H1 (cell line): ENCODE measurements around the gene ZNF442. TPM values are rescaled to one million over a fixed set of nuclear protein-coding genes. Genes with fewer than 3 reads are reported as not detected.

Experiments
- CTCF ChIA-PET: fragments of 300-600 bp; sonication (Branson Sonifier 250); formaldehyde crosslinking; loops from one replicate; lab custom pipeline; 2021; ENCODE audit not compliant: partially characterized antibody; lab: Charles Lee
- POLR2A ChIA-PET: fragments of 300-600 bp; sonication (Branson Sonifier 250); formaldehyde crosslinking; loops from one replicate; lab custom pipeline; 2021; ENCODE audit warnings: inconsistent platforms; ENCODE audit not compliant: partially characterized antibody; lab: Charles Lee
- DNase-seq, 2 experiments: peaks; one replicate each; pipeline versions ENCODE4 v3.0.0 to v3.0.0-alpha.2; 2010 to 2022; ENCODE audit warnings: low spot score in 2 of 2, low read depth in 1 of 2, mixed read lengths in 1 of 2
- FAIRE-seq: peaks from 2 replicates; lab custom pipeline; 2011; peaks lifted over from hg19 to GRCh38; lab: Jason Lieb, UNC
- H2AFZ ChIP-seq: 2 replicates; pipeline ENCODE4 v1.8.1; 2012; ENCODE audit warnings: low read length, inconsistent platforms
- H2AK5ac ChIP-seq: 2 replicates; pipeline ENCODE4 v1.6.1; 2013; ENCODE audit warnings: low read depth, low read length
- H2BK120ac ChIP-seq: replicated peaks from 2 replicates; pipeline ENCODE3; 2013; ENCODE audit warnings: low read depth, low read length, inconsistent platforms
- H2BK12ac ChIP-seq: 2 replicates; pipeline ENCODE4 v1.6.1; 2013; ENCODE audit warnings: low read depth, low read length
- H2BK15ac ChIP-seq: 2 replicates; pipeline ENCODE4 v1.6.1; 2013; ENCODE audit warnings: low read length
- H2BK20ac ChIP-seq: 2 replicates; pipeline ENCODE4 v1.6.1; 2013; ENCODE audit warnings: low read length
- H2BK5ac ChIP-seq: 2 replicates; pipeline ENCODE4 v1.6.1; 2013; ENCODE audit warnings: low read depth, low read length
- H3K14ac ChIP-seq: 2 replicates; pipeline ENCODE4 v1.6.1; 2013; ENCODE audit warnings: inconsistent platforms; ENCODE audit not compliant: insufficient read length
- H3K18ac ChIP-seq: 2 replicates; pipeline ENCODE4 v1.6.1; 2013; ENCODE audit warnings: low read length; ENCODE audit errors: extremely low read depth
- H3K23ac ChIP-seq: 2 replicates; pipeline ENCODE4 v1.6.1; 2013; ENCODE audit warnings: inconsistent platforms; ENCODE audit not compliant: insufficient read length
- H3K23me2 ChIP-seq: 2 replicates; pipeline ENCODE4 v1.6.1; 2013; ENCODE audit warnings: low read depth, low read length
- H3K27ac ChIP-seq: 2 replicates; pipeline ENCODE4 v1.6.1; 2011; ENCODE audit warnings: low read depth, low read length, inconsistent platforms
- H3K27me3 ChIP-seq, 4 experiments: replicated peaks in 1 of 4; 1 replicate in 1 of 4; 2 replicates in 3 of 4; pipeline versions ENCODE4 v1.6.1 to v1.8.1; 2011 to 2013; ENCODE audit warnings: low read length in 3 of 4, mild to moderate bottlenecking in 3 of 4, inconsistent platforms in 2 of 4, mixed read lengths in 2 of 4, moderate library complexity in 1 of 4; ENCODE audit not compliant: control insufficient read depth in 3 of 4, insufficient read depth in 3 of 4; ENCODE audit errors: extremely low read depth in 1 of 4
- H3K36me3 ChIP-seq, 4 experiments: 2 replicates each; pipeline versions ENCODE4 v1.6.1 to v1.8.1; 2011 to 2013; ENCODE audit warnings: mild to moderate bottlenecking in 4 of 4, low read length in 3 of 4, moderate library complexity in 2 of 4, control low read depth in 1 of 4, inconsistent platforms in 1 of 4; ENCODE audit not compliant: insufficient read depth in 4 of 4, control insufficient read depth in 2 of 4
- H3K4ac ChIP-seq: replicated peaks from 2 replicates; pipeline ENCODE3; 2013; ENCODE audit warnings: low read length, low read depth, mixed read lengths, inconsistent platforms; ENCODE audit not compliant: insufficient read length
- H3K4me1 ChIP-seq, 4 experiments: replicated peaks in 1 of 4; 1 replicate in 1 of 4; 2 replicates in 3 of 4; pipeline versions ENCODE4 v1.6.1 to v1.8.1; 2011 to 2013; ENCODE audit warnings: low read length in 3 of 4, inconsistent platforms in 2 of 4, mixed read lengths in 1 of 4; ENCODE audit not compliant: insufficient read depth in 4 of 4, control insufficient read depth in 3 of 4
- H3K4me2 ChIP-seq, 2 experiments: 2 replicates each; pipeline versions ENCODE4 v1.6.1 to v1.8.1; 2011 to 2013; ENCODE audit warnings: low read depth in 2 of 2, low read length in 2 of 2, control low read depth in 1 of 2, inconsistent platforms in 1 of 2, mild to moderate bottlenecking in 1 of 2; ENCODE audit not compliant: insufficient read depth in 1 of 2
- H3K4me3 ChIP-seq, 4 experiments: fragments of 200-600, 300-600 bp in 1 of 4; sonication (generic), shearing (Covaris generic), sonication (Bioruptor Twin) in 1 of 4; 2 replicates each; pipeline versions ENCODE4 v1.5.1 to v1.8.1; 2011 to 2016; ENCODE audit warnings: low read length in 4 of 4, low read depth in 3 of 4, control low read depth in 2 of 4, inconsistent platforms in 2 of 4, mild to moderate bottlenecking in 2 of 4, mixed read lengths in 1 of 4, moderate library complexity in 1 of 4; ENCODE audit not compliant: insufficient read depth in 2 of 4; ENCODE audit errors: extremely low read depth in 1 of 4
- H3K56ac ChIP-seq: replicated peaks from 2 replicates; pipeline ENCODE3; 2013; ENCODE audit warnings: low read depth, mild to moderate bottlenecking, mixed read lengths, low read length, inconsistent platforms; ENCODE audit not compliant: insufficient read length
- H3K79me1 ChIP-seq: 2 replicates; pipeline ENCODE4 v1.6.1; 2013; ENCODE audit warnings: low read depth, low read length, control low read depth
- H3K79me2 ChIP-seq, 2 experiments: 2 replicates each; pipeline versions ENCODE4 v1.6.1 to v1.8.1; 2012 to 2013; ENCODE audit warnings: low read length in 2 of 2, mild to moderate bottlenecking in 2 of 2, inconsistent platforms in 1 of 2; ENCODE audit not compliant: insufficient read depth in 2 of 2, control insufficient read depth in 1 of 2
- H3K9ac ChIP-seq, 4 experiments: replicated peaks in 1 of 4; 1 replicate in 1 of 4; 2 replicates in 3 of 4; pipeline versions ENCODE4 v1.6.1 to v1.8.1; 2011 to 2013; ENCODE audit warnings: low read depth in 3 of 4, low read length in 3 of 4, control low read depth in 2 of 4, mild to moderate bottlenecking in 2 of 4, moderate library complexity in 2 of 4, inconsistent platforms in 1 of 4; ENCODE audit errors: extremely low read depth in 1 of 4
- H3K9me3 ChIP-seq, 2 experiments: 2 replicates each; pipeline versions ENCODE4 v1.6.1 to v1.8.1; 2012 to 2013; ENCODE audit warnings: mild to moderate bottlenecking in 2 of 2, moderate library complexity in 2 of 2, control low read depth in 1 of 2, inconsistent platforms in 1 of 2, low read depth in 1 of 2, low read length in 1 of 2, mixed read lengths in 1 of 2; ENCODE audit not compliant: insufficient read depth in 2 of 2
- H4K20me1 ChIP-seq, 2 experiments: replicated peaks in 1 of 2; 2 replicates each; pipeline versions ENCODE3 to v1.8.1; 2011 to 2013; ENCODE audit warnings: inconsistent platforms in 2 of 2, low read length in 2 of 2, mild to moderate bottlenecking in 1 of 2; ENCODE audit not compliant: insufficient read depth in 2 of 2, control insufficient read depth in 1 of 2
- H4K5ac ChIP-seq: 2 replicates; pipeline ENCODE4 v1.6.1; 2013; ENCODE audit warnings: low read length, low read depth, mixed read lengths, inconsistent platforms; ENCODE audit not compliant: insufficient read length
- H4K8ac ChIP-seq: 2 replicates; pipeline ENCODE4 v1.8.0; 2013; ENCODE audit warnings: mild to moderate bottlenecking, moderate library complexity, low read length, inconsistent platforms; ENCODE audit not compliant: insufficient read depth; ENCODE audit errors: extremely low read depth
- H4K91ac ChIP-seq: replicated peaks from 2 replicates; pipeline ENCODE3; 2013; ENCODE audit warnings: low read length, mixed read lengths, inconsistent platforms; ENCODE audit not compliant: insufficient read length
- BRCA1 ChIP-seq: IDR thresholded peaks from 2 replicates; pipeline ENCODE4 v1.6.1; 2012; ENCODE audit warnings: low read depth, low read length, improper control_type of control experiment
- GTF2F1 ChIP-seq: IDR thresholded peaks from 2 replicates; pipeline ENCODE4 v1.6.1; 2012; ENCODE audit warnings: low read depth, low read length, improper control_type of control experiment, borderline replicate concordance
- POLR2A ChIP-seq, 2 experiments: IDR thresholded peaks; 1 replicate in 1 of 2; 2 replicates in 1 of 2; pipeline ENCODE4 v1.6.1; 2011; ENCODE audit warnings: low read depth in 2 of 2, low read length in 2 of 2, mild to moderate bottlenecking in 2 of 2; ENCODE audit errors: control extremely low read depth in 1 of 2
- WGBS, 2 experiments: shearing (Covaris generic) in 1 of 2; methylation state at CpG; one replicate each; pipeline versions ENCODE4 v1.1.6 to v1.1.7; 2013 to 2015; ENCODE audit warnings: low lambda C conversion rate in 2 of 2, mixed read lengths in 2 of 2, inconsistent platforms in 1 of 2, low coverage in 1 of 2, missing lambda C conversion rate in 1 of 2; ENCODE audit not compliant: insufficient replicate concordance in 2 of 2, insufficient coverage in 1 of 2, insufficient read length in 1 of 2; ENCODE audit errors: extremely low coverage in 1 of 2, missing lambda C conversion rate in 1 of 2; 5-methylcytosine and 5-hydroxymethylcytosine counted together
- polyA plus RNA-seq, 7 experiments: library from polyadenylated mRNA; depleted of rRNA in 3 of 7; stranded (reverse) in 5 of 7; unstranded in 2 of 7; fragments of >200 nt in 5 of 7; fragments of 200-250 nt in 2 of 7; gene quantifications; 1 replicate in 5 of 7; 2 replicates in 1 of 7; 4 replicates in 1 of 7; pipeline versions ENCODE4 v1.2.1 to v1.2.3, GENCODE V29; 2011 to 2013; ENCODE audit warnings: missing spikeins in 2 of 7, mixed read lengths in 2 of 7
- total RNA-seq: library from RNA; stranded (reverse); fragmentation: NEBNext Ultra II Directional; extraction: Animal tissue kit (Norgen Biotek cat#: 25700); gene quantifications from 2 replicates; pipeline ENCODE4 v1.2.1, GENCODE V29; 2021
- TF ChIP-seq, protein P1 (sequence below): IDR thresholded peaks from 2 replicates; pipeline ENCODE4 v1.6.1; 2012; ENCODE audit warnings: inconsistent platforms

Gene ZNF442
- total and polyA plus RNA-seq, 2 of the 8 experiments (the other 6 are each of a cell fraction or from before 2014, with no cell fraction given), result 0.60 to 2.4 TPM

GRCh38 chr19:12345197-12345596, 20.3 kb downstream of the ZNF442 start:
- Histone ChIP-seq H4K5ac (no peak overlapping the region), H3K36me3 (peaks cover 0 to 11% (median 0%) of the 10 kb centered on the region in 4 experiments; a peak in 4 of 8 replicates), H3K79me1 (no peaks in the 10 kb centered on the region), H2BK20ac (no peak overlapping the region), H2BK120ac (no peak overlapping the region), H3K9me3 (peaks cover 35 to 38% of the 10 kb centered on the region in 2 experiments), H3K4me1 (no peaks in the 10 kb centered on the region), H3K56ac (no peak overlapping the region), H3K18ac (no peak overlapping the region), H4K8ac (no peak overlapping the region), H4K20me1 (no peaks in the 10 kb centered on the region), H2BK5ac (no peak overlapping the region), H3K4me2 (no peak overlapping the region), H3K9ac (no peak overlapping the region), H3K27ac (no peak overlapping the region), H3K23ac (no peak overlapping the region)
- POLR2A ChIA-PET, result no interaction called here
- DNase-seq (no peak), FAIRE-seq (no peak)
- TF ChIP-seq POLR2A (IDR thresholded peaks at IDR 0.05; ENCODE audit: control extremely low read depth in 1 of 2, low read depth in 2 of 2, low read length in 2 of 2) (no peak), GTF2F1 (no peak), BRCA1 (no peak)
- TF ChIP-seq, protein P1, sequence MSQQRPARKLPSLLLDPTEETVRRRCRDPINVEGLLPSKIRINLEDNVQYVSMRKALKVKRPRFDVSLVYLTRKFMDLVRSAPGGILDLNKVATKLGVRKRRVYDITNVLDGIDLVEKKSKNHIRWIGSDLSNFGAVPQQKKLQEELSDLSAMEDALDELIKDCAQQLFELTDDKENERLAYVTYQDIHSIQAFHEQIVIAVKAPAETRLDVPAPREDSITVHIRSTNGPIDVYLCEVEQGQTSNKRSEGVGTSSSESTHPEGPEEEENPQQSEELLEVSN, result no peak
- TF ChIP-seq, all 59 proteins: peak for 0
- Histone ChIP-seq H2AFZ (no peak overlapping the region), H3K27me3 (no peaks in the 10 kb centered on the region), H3K23me2 (no peaks in the 10 kb centered on the region), H3K79me2 (no peaks in the 10 kb centered on the region), H4K91ac (no peak overlapping the region), H2AK5ac (no peak overlapping the region), H3K14ac (no peak overlapping the region), H3K4ac (no peak overlapping the region), H2BK15ac (no peak overlapping the region), H3K4me3 (no peak overlapping the region), H2BK12ac (no peak overlapping the region)
- whole genome bisulfite sequencing, 2 experiments, result 100% methylated on average over 1 of the region's 1 CpG; no CpG with 5 or more reads in 1 of the 2 experiments
- CTCF ChIA-PET, result interaction anchor here (0.8 kb wide), 1 partner anchor 186 kb away, joined by 4 read pairs; no protein-coding TSS in a partner anchor
